SH-SY5Y (cell line): Measurements from ENCODE around the gene MOAP1.

ENCODE experiments used
- GATA2 ChIP-seq: IDR thresholded peaks from 2 replicates; pipeline ENCODE4 v1.6.1; 2011; ENCODE audit warnings: mild to moderate bottlenecking, low read depth, low read length
- GATA3 ChIP-seq: IDR thresholded peaks from 2 replicates; pipeline ENCODE4 v1.6.1; 2011; ENCODE audit warnings: low read depth, mild to moderate bottlenecking, low read length, moderate library complexity

MOAP1 gene, protein sequence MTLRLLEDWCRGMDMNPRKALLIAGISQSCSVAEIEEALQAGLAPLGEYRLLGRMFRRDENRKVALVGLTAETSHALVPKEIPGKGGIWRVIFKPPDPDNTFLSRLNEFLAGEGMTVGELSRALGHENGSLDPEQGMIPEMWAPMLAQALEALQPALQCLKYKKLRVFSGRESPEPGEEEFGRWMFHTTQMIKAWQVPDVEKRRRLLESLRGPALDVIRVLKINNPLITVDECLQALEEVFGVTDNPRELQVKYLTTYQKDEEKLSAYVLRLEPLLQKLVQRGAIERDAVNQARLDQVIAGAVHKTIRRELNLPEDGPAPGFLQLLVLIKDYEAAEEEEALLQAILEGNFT

DNA sequence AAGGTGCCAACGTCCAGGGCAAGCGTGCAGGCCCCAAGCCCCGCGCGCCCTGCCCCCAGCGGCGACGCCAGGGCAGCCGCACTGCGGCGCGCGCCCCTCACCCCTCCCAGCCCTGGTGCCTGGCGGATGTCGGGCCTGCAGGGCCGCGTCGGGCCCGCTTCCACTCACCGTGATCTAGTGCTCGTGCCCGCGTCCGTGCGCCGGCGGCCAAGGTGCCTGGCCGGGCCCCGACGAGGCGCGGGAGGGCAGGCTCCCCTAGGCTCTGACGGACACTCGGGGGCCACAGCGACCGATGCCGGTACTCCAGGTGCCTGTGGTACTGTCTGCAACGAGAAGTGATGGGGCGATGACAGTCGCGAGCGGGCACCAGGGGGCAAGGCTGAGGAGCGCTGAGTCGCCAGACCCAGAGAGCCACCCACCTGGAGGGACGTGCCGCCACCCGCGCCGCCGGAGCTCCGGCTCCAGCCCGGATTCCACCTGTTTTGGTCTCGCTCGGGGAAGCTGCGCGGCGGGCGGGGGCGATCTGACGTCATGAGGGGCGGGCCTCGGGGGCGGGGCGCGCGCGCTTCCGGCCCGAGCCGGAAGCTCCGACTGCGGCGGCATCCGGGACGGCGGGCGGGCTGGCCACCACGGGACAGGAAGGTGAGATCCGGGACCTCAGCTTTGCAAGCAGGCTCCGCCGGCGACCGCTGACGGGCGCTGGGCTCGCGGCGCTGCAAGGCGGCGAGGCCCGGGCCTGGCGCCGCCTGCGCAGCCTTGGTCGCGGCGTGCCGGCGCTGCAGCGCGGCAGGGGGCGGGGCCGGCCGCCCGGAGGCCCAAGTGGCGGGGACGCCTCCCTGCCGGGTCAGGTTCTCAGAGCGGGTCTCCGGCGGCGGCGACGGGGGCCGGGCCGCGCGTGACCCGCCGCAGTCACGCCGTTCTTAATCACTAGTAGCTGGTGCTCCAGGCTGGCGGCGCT lies at the start of gene MOAP1, which contains the start of gene LYSET:
MOAP1 (minus strand) TSS at position 507 of the 958 bp plus-strand sequence. CDS start 655 bp downstream, outside the sequence.
LYSET (plus strand) TSS at position 927 of the 958 bp plus-strand sequence. CDS start 89 bp downstream, outside the sequence.
- TF ChIP-seq GATA2 (no peak), GATA3 (no peak)

DNA sequence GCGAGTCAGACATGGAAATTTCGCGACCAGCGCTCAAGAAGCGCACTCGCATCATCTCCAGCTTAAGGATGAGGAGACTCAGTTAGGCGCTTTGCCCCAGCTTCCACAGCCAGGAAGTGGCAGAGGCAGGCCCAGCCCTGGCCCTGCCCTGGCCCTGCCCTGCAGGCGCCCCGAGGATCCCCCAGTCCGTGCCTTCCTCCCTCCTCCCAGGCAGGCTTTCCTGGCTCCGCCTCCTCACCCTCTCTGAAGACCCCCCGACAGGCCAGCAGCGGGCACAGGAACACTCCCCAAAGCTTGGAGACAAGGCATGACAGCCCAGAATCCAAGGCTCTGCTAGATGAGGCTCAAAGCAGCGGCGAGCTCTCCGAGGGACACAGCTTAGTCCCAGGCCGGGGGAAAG lies 47.5 kb upstream of the MOAP1 start:
- TF ChIP-seq GATA3 (no peak), GATA2 (no peak)

DNA sequence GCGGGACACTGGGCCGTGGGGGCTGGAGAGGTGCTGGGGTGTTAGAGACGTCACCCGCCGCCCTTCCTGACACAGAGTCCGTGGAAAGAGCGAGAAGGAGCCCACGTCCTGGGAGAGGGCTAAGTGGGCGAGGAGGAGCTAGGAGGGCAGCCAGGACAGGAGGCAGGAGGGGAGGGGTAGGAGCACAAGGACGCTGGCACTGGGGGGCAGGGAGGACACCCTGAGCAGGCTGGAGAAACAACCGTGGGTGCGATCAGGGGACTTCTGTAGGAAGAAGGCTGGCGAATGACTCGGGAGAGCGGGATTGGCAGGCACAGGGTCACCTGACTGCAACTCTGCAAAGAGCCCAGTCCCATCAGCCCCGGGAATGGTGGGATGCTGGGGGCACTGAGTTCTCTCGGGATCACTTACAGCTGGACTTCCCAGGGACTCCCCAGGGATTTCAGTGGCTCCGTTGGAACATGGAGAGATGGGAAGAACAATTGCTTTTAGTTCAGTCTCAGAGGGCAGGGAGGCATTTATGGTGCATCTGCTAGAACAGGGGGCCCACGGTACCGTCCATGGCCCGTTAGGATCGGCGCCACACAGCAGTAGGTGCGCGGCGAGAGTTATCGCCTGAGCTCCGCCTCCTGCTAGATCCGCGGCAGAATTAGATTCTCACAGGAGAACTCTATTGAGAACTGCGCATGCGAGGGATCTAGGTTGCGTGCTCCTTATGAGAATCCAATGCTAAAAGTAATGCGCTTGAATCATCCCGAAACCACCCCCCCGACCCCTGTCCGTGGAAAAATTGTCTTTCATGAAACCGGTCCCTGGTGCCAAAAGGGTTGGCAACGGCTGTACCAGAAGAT lies 46.7 kb upstream of the MOAP1 start:
- TF ChIP-seq GATA3 = no peak
- TF ChIP-seq GATA2 = no peak

GRCh38 chr14:93230539-93230938 lies 45.8 kb upstream of the MOAP1 start:
- TF ChIP-seq GATA3 (no peak), GATA2 (no peak)

GRCh38 chr14:93228550-93228949 lies 43.9 kb upstream of the MOAP1 start:
- TF ChIP-seq GATA3 (no peak), GATA2 (no peak)

- TF ChIP-seq GATA2 (no peak), GATA3 (no peak)
These were observed 38.9 kb upstream of the MOAP1 start for GRCh38 chr14:93223565-93223964.

DNA sequence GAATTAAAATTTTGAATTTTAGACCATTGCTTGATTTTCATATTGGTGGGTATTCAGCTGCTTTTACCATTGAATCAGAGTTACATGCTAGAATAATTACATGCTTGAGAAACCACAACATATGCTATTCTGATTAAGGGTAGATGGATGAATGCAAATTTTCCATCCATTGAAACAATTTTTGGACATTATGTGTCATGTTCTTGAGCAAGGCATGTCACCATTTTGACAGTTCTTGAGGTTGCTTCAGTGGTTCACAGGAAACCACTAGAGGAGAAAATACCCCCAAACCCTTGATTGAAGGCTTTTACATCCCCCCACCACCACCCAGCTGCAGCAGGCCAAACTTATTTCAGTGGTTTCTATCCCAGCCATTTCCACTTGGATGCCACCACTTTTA lies 35.8 kb upstream of the MOAP1 start:
- TF ChIP-seq GATA2 (no peak), GATA3 (no peak)

GRCh38 chr14:93219103-93219726 lies 34.5 kb upstream of the MOAP1 start:
- TF ChIP-seq GATA2 = no peak
- no peak for TF ChIP-seq GATA3

- TF ChIP-seq GATA3 (no peak), GATA2 (no peak)
These were observed 29.9 kb upstream of the MOAP1 start for GRCh38 chr14:93214598-93214997.

DNA sequence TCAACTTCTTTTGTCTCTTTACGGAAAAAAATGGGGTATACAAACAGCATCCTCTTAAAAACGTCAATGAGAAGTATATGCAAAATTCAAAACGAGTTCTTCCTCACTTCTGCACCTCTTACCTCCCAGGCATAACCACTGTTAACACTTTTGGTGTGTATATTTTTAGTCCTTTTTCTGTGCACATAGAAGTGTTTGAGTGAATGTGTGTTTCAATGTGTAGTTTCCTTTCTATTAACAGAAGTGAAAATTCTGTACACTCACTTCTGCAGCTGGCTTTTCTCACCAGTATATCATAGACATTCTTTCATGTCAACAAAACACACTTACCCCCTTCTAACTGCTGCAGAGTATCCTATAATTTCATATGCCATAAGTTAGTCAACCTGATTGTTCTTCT lies 27.7 kb upstream of the MOAP1 start:
- TF ChIP-seq GATA3 (no peak), GATA2 (no peak)

- TF ChIP-seq GATA2 (no peak), GATA3 (no peak)
These were observed 23.0 kb upstream of the MOAP1 start for GRCh38 chr14:93207468-93208308.

DNA sequence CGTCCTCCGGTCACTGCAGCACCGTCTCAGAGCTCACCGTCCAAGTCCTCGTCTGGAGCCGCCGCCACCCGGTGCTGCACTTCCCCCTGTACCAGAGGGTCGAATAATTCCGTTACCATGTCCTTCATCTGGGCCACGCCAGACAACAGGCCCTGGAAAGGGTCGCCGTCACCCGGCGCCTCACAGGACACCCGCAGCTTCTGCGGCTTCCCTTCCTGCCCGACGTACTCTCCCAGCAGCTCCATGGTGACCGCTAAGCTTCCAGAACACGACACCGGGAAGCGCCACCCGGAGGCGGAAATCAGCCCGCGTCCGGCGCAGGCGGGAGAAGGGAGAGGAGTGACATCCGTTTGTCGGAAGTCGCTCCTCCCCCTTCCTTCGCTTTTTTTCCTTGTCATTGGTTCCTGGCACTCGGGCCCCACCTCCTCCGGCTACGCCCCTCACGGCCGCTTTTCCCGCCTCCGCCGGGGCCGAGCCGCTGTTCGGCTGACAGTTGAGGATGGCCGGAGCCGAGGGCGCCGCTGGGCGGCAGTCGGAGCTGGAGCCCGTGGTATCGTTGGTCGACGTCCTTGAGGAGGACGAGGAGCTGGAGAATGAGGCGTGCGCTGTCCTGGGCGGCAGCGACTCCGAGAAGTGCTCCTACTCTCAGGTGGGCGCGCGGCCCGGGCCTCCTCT lies 22.2 kb upstream of the MOAP1 start, which contains the start of the genes GON7 and UBR7:
GON7 (minus strand) TSS at position 273 of the 675 bp plus-strand sequence; CDS start at position 245, 28 bp downstream.
UBR7 (plus strand) TSS at position 464 of the 675 bp plus-strand sequence; CDS start at position 500, 36 bp downstream.
- TF ChIP-seq GATA3 (no peak), GATA2 (no peak)
